Naive thymus-derived CD4-positive, alpha-beta T cell (primary cell): ENCODE results near the gene TTLL12. TPM values are rescaled to one million over a fixed set of nuclear protein-coding genes. Genes with fewer than 3 reads are reported as not detected.

Experiments used
- ATAC-seq: fragments of 150-1000 bp; cut with Tn5 transposase; 2 replicates; pipeline ENCODE4 v1.10.0; 2021; ENCODE audit warnings: mild to moderate bottlenecking, moderate library complexity
- CTCF ChIA-PET: fragments of 350-600 bp; sonication (Branson Sonifier 250); formaldehyde crosslinking; loops from one replicate; lab custom pipeline; 2021; ENCODE audit warnings: antibody characterized with exemption; lab: Charles Lee
- POLR2A ChIA-PET: fragments of 350-600 bp; sonication (Branson Sonifier 250); formaldehyde crosslinking; loops from one replicate; lab custom pipeline; 2021; ENCODE audit warnings: antibody characterized with exemption, inconsistent platforms; lab: Charles Lee
- DNase-seq, 9 donors: peaks; one replicate each; pipeline versions ENCODE4 v3.0.0 to v3.0.0-alpha.2; 2020 to 2022; ENCODE audit warnings: mixed read lengths in 1 of 9
- H3K27ac ChIP-seq: one replicate; pipeline ENCODE4 v1.7.0; 2013; ENCODE audit warnings: mild to moderate bottlenecking, low read depth, low read length, moderate library complexity
- H3K27me3 ChIP-seq, 2 donors: one replicate each; pipeline ENCODE4 v1.7.0; 2013; ENCODE audit warnings: low read length in 2 of 2, mild to moderate bottlenecking in 2 of 2, moderate library complexity in 2 of 2; ENCODE audit not compliant: control insufficient read depth in 2 of 2, insufficient read depth in 2 of 2
- H3K36me3 ChIP-seq, 3 experiments: 1 replicate in 2 of 3; 2 replicates in 1 of 3; pipeline ENCODE4 v1.7.0; 2013; ENCODE audit warnings: low read length in 3 of 3, mild to moderate bottlenecking in 3 of 3, moderate library complexity in 1 of 3; ENCODE audit not compliant: insufficient read depth in 3 of 3, control insufficient read depth in 2 of 3
- H3K4me1 ChIP-seq, 2 donors: one replicate each; pipeline ENCODE4 v1.7.0; 2013; ENCODE audit warnings: low read length in 2 of 2, mild to moderate bottlenecking in 2 of 2, moderate library complexity in 1 of 2; ENCODE audit not compliant: control insufficient read depth in 2 of 2, insufficient read depth in 2 of 2
- H3K4me3 ChIP-seq: 2 replicates; pipeline ENCODE4 v1.7.0; 2013; ENCODE audit warnings: mild to moderate bottlenecking, low read length
- H3K9me3 ChIP-seq, 3 experiments: 1 replicate in 2 of 3; 2 replicates in 1 of 3; pipeline ENCODE4 v1.7.0; 2013; ENCODE audit warnings: low read length in 3 of 3; ENCODE audit not compliant: control insufficient read depth in 2 of 3
- H3K27ac Mint-ChIP-seq, 9 donors: one replicate each; pipeline ENCODE4 v1.8.0; 2020 to 2022; ENCODE audit warnings: mixed read lengths in 9 of 9, mild to moderate bottlenecking in 8 of 9, moderate library complexity in 5 of 9, inconsistent platforms in 2 of 9
- H3K27me3 Mint-ChIP-seq, 5 donors: one replicate each; pipeline ENCODE4 v1.8.0; 2021 to 2022; ENCODE audit warnings: mixed read lengths in 5 of 5, mild to moderate bottlenecking in 1 of 5
- H3K36me3 Mint-ChIP-seq, 5 donors: one replicate each; pipeline ENCODE4 v1.8.0; 2020 to 2022; ENCODE audit warnings: mixed read lengths in 5 of 5, mild to moderate bottlenecking in 3 of 5, inconsistent platforms in 1 of 5
- H3K4me1 Mint-ChIP-seq, 7 donors: one replicate each; pipeline ENCODE4 v1.8.0; 2020 to 2022; ENCODE audit warnings: mixed read lengths in 7 of 7, mild to moderate bottlenecking in 3 of 7, inconsistent platforms in 1 of 7
- H3K4me3 Mint-ChIP-seq, 10 donors: one replicate each; pipeline ENCODE4 v1.8.0; 2020 to 2022; ENCODE audit warnings: mild to moderate bottlenecking in 10 of 10, mixed read lengths in 10 of 10, moderate library complexity in 6 of 10, inconsistent platforms in 2 of 10
- H3K9me3 Mint-ChIP-seq, 11 donors: one replicate each; pipeline ENCODE4 v1.8.0; 2020 to 2022; ENCODE audit warnings: mixed read lengths in 11 of 11, mild to moderate bottlenecking in 4 of 11, inconsistent platforms in 1 of 11, moderate library complexity in 1 of 11
- intact Hi-C, 2 donors: fragments of 100-400 bp; cut with micrococcal nuclease; formaldehyde crosslinking; loops; one replicate each; pipeline ENCODE4 v1.15.1; 2023
- polyA plus RNA-seq, 2 donors: library from polyadenylated mRNA; unstranded; fragments of 300-500 nt; fragmentation: Illumina TruSeq; gene quantifications; one replicate each; pipeline ENCODE4 v1.2.3, GENCODE V29; 2021
- total RNA-seq, 6 experiments: library from RNA in 5 of 6; stranded (reverse) in 5 of 6; gene quantifications; 1 replicate in 5 of 6; 2 replicates in 1 of 6; pipeline ENCODE4 v1.2.3 and lab custom pipeline; 2021 to 2026

TTLL12 gene
- total and polyA plus RNA-seq, 7 experiments from 2014 or later, result 15.6 to 43.7 (median 28.2) TPM

- Mint-ChIP-seq H3K27me3 (peaks cover 0 to 3% (median 0%) of the 10 kb centered on the region in 5 donors), H3K9me3 (peaks cover 0 to 2% (median 0%) of the 10 kb centered on the region in 11 donors), H3K4me3 (no peak overlapping the region), H3K4me1 (no peaks in the 10 kb centered on the region), H3K27ac (no peak overlapping the region), H3K36me3 (no peaks in the 10 kb centered on the region)
- no peak overlapping the region for H3K4me3 ChIP-seq
- intact Hi-C loops, result no loop called here
- no peak for DNase-seq
- POLR2A ChIA-PET, result no interaction called here
- CTCF ChIA-PET, result no interaction called here
- no peaks in the 10 kb centered on the region for H3K36me3 ChIP-seq
- H3K27ac ChIP-seq, result no peak overlapping the region
- H3K4me1 ChIP-seq, result no peaks in the 10 kb centered on the region
- H3K9me3 ChIP-seq, result no peaks in the 10 kb centered on the region
- no peak for ATAC-seq
- H3K27me3 ChIP-seq, result no peaks in the 10 kb centered on the region
These were observed 30.5 kb upstream of the TTLL12 start for GRCh38 chr22:43217285-43218030.

- no peaks in the 10 kb centered on the region for H3K36me3 Mint-ChIP-seq
These were observed 29.8 kb upstream of the TTLL12 start for GRCh38 chr22:43216738-43217137.

GRCh38 chr22:43213962-43214361 lies 27.0 kb upstream of the TTLL12 start:
- H3K27ac ChIP-seq, result no peak overlapping the region
- ChIA-PET POLR2A (no interaction called here), CTCF (no interaction called here)
- Mint-ChIP-seq H3K9me3 (peaks cover 0 to 2% (median 0%) of the 10 kb centered on the region in 11 donors), H3K27me3 (peaks cover 0 to 3% (median 0%) of the 10 kb centered on the region in 5 donors), H3K4me1 (no peaks in the 10 kb centered on the region), H3K36me3 (no peaks in the 10 kb centered on the region), H3K27ac (no peak overlapping the region), H3K4me3 (no peak overlapping the region)
- H3K4me3 ChIP-seq, result no peak overlapping the region
- ATAC-seq, result no peak
- DNase-seq, result no peak
- H3K36me3 ChIP-seq, result no peaks in the 10 kb centered on the region
- H3K4me1 ChIP-seq, result no peaks in the 10 kb centered on the region
- no peaks in the 10 kb centered on the region for H3K9me3 ChIP-seq
- no peaks in the 10 kb centered on the region for H3K27me3 ChIP-seq
- intact Hi-C loops, result no loop called here

More at GRCh38 chr22:43216738-43217137, 29.8 kb upstream of the TTLL12 start:
- Mint-ChIP-seq H3K27ac (no peak overlapping the region), H3K27me3 (peaks cover 0 to 3% (median 0%) of the 10 kb centered on the region in 5 donors), H3K4me1 (no peaks in the 10 kb centered on the region), H3K9me3 (peaks cover 0 to 2% (median 0%) of the 10 kb centered on the region in 11 donors), H3K4me3 (no peak overlapping the region)
- no peaks in the 10 kb centered on the region for H3K36me3 ChIP-seq
- no peak for ATAC-seq
- H3K27ac ChIP-seq, result no peak overlapping the region
- no peaks in the 10 kb centered on the region for H3K27me3 ChIP-seq
- no peak overlapping the region for H3K4me3 ChIP-seq
- intact Hi-C loops, result no loop called here
- no peaks in the 10 kb centered on the region for H3K9me3 ChIP-seq
- no peaks in the 10 kb centered on the region for H3K4me1 ChIP-seq
- CTCF ChIA-PET, result interaction anchor here (0.6 kb wide), 2 partner anchors 69 to 236 kb away, joined by 3 read pairs; no protein-coding TSS in a partner anchor
- no peak for DNase-seq
- POLR2A ChIA-PET, result no interaction called here

GRCh38 chr22:43213051-43213450 lies 26.1 kb upstream of the TTLL12 start:
- H3K4me3 Mint-ChIP-seq, result no peak overlapping the region
- Histone ChIP-seq H3K27ac (no peak overlapping the region), H3K4me3 (no peak overlapping the region), H3K27me3 (no peaks in the 10 kb centered on the region), H3K36me3 (no peaks in the 10 kb centered on the region), H3K9me3 (no peaks in the 10 kb centered on the region), H3K4me1 (no peaks in the 10 kb centered on the region)
- H3K9me3 Mint-ChIP-seq, result peaks cover 0 to 2% (median 0%) of the 10 kb centered on the region in 11 donors
- H3K36me3 Mint-ChIP-seq, result no peaks in the 10 kb centered on the region
- CTCF ChIA-PET, result no interaction called here
- DNase-seq, result no peak
- intact Hi-C loops, result no loop called here
- ATAC-seq, result no peak
- no peak overlapping the region for H3K27ac Mint-ChIP-seq
- peaks cover 0 to 3% (median 0%) of the 10 kb centered on the region in 5 donors for H3K27me3 Mint-ChIP-seq
- POLR2A ChIA-PET, result no interaction called here
- peaks cover 0 to 2% (median 0%) of the 10 kb centered on the region in 7 donors for H3K4me1 Mint-ChIP-seq

- no peak overlapping the region for H3K27ac Mint-ChIP-seq
- Histone ChIP-seq H3K36me3 (no peaks in the 10 kb centered on the region), H3K4me1 (no peaks in the 10 kb centered on the region), H3K27me3 (no peaks in the 10 kb centered on the region), H3K4me3 (no peak overlapping the region), H3K9me3 (no peaks in the 10 kb centered on the region), H3K27ac (no peak overlapping the region)
- peaks cover 0 to 4% (median 0%) of the 10 kb centered on the region in 7 donors for H3K4me1 Mint-ChIP-seq
- no peak for DNase-seq
- H3K4me3 Mint-ChIP-seq, result no peak overlapping the region
- intact Hi-C loops, result no loop called here
- CTCF ChIA-PET, result no interaction called here
- POLR2A ChIA-PET, result no interaction called here
- peaks cover 0 to 2% (median 0%) of the 10 kb centered on the region in 11 donors for H3K9me3 Mint-ChIP-seq
- ATAC-seq, result no peak
- peaks cover 0 to 3% (median 0%) of the 10 kb centered on the region in 5 donors for H3K27me3 Mint-ChIP-seq
- no peaks in the 10 kb centered on the region for H3K36me3 Mint-ChIP-seq
These were observed 25.6 kb upstream of the TTLL12 start for GRCh38 chr22:43212434-43212952.

- Mint-ChIP-seq H3K36me3 (no peaks in the 10 kb centered on the region), H3K27ac (no peak overlapping the region), H3K27me3 (no peaks in the 10 kb centered on the region), H3K4me1 (peaks cover 0 to 6% (median 0%) of the 10 kb centered on the region in 7 donors), H3K4me3 (no peak overlapping the region), H3K9me3 (peaks cover 0 to 2% (median 0%) of the 10 kb centered on the region in 11 donors)
- H3K27ac ChIP-seq, result no peak overlapping the region
- no peaks in the 10 kb centered on the region for H3K9me3 ChIP-seq
- peaks cover 0 to 1% of the 10 kb centered on the region in 2 donors for H3K4me1 ChIP-seq
- no peaks in the 10 kb centered on the region for H3K27me3 ChIP-seq
- no peak overlapping the region for H3K4me3 ChIP-seq
- ChIA-PET CTCF (interaction anchor here (0.6 kb wide), 1 partner anchor 13 kb away, joined by 3 read pairs; no protein-coding TSS in a partner anchor), POLR2A (no interaction called here)
- no peaks in the 10 kb centered on the region for H3K36me3 ChIP-seq
- intact Hi-C loops, result no loop called here
- DNase-seq (no peak), ATAC-seq (no peak)
These were observed 25.1 kb upstream of the TTLL12 start for GRCh38 chr22:43211941-43212433.
